NCI-H2227 treated with DMSO at 0.1 percent for 48 hours (cell line): ENCODE results near the gene CDH4.
"Not testable (repeated sequence)": the region's sequence is repeated elsewhere in the genome, so short reads cannot be mapped to it uniquely, and the experiment has no call there.

Source experiments
- DNase-seq: peaks from one replicate; lab custom pipeline; 2025; lab: John Stamatoyannopoulos, UW

Gene CDH4

GRCh38 chr20:61253640-61254511, 1.8 kb downstream of the CDH4 start:
- peak; percentile 12 for DNase-seq

- DNase-seq = no peak
Measured at GRCh38 chr20:61254881-61255626, 3.0 kb downstream of the CDH4 start.

- no peak for DNase-seq
Measured at GRCh38 chr20:61256365-61256764, 4.3 kb downstream of the CDH4 start.

GRCh38 chr20:61256824-61257223, 4.8 kb downstream of the CDH4 start:
- no peak for DNase-seq

GRCh38 chr20:61257611-61258010, 5.5 kb downstream of the CDH4 start:
- DNase-seq = no peak

GRCh38 chr20:61259741-61260140, 7.7 kb downstream of the CDH4 start:
- no peak for DNase-seq

GRCh38 chr20:61260905-61261304, 8.8 kb downstream of the CDH4 start:
- no peak for DNase-seq

- no peak for DNase-seq
Measured at GRCh38 chr20:61262036-61262435, 10.0 kb downstream of the CDH4 start.

- DNase-seq = no peak
Measured at GRCh38 chr20:61262514-61262913, 10.5 kb downstream of the CDH4 start.

- no peak for DNase-seq
Measured at GRCh38 chr20:61263084-61263695, 11.1 kb downstream of the CDH4 start.

- DNase-seq = no peak
Measured at GRCh38 chr20:61263938-61264337, 11.9 kb downstream of the CDH4 start.

GRCh38 chr20:61267241-61267640, 15.2 kb downstream of the CDH4 start:
- DNase-seq = no peak

- DNase-seq = no peak
Measured at GRCh38 chr20:61268024-61268423, 16.0 kb downstream of the CDH4 start.

GRCh38 chr20:61271312-61272231, 19.5 kb downstream of the CDH4 start:
- DNase-seq = peak; percentile 58

GRCh38 chr20:61273024-61273423, 21.0 kb downstream of the CDH4 start:
- DNase-seq = not testable (repeated sequence)

- DNase-seq = not testable (repeated sequence)
Measured at GRCh38 chr20:61273666-61274065, 21.6 kb downstream of the CDH4 start.

GRCh38 chr20:61274326-61274725, 22.3 kb downstream of the CDH4 start:
- no peak for DNase-seq

GRCh38 chr20:61278296-61278695, 26.2 kb downstream of the CDH4 start:
- no peak for DNase-seq

- DNase-seq = no peak
Measured at GRCh38 chr20:61279621-61280150, 27.6 kb downstream of the CDH4 start.

GRCh38 chr20:61280217-61280980, 28.3 kb downstream of the CDH4 start:
- no peak for DNase-seq
